Astrocyte of the cerebellum (primary cell): ENCODE results near the gene NAT10.
"Not testable (repeated sequence)": the region's sequence is repeated elsewhere in the genome, so short reads cannot be mapped to it uniquely, and the experiment has no call there.

Experiments used
- DNase-seq: peaks from one replicate; pipeline ENCODE4 v3.0.0-alpha.2; 2011; ENCODE audit warnings: low read depth
- H3K4me3 ChIP-seq: 2 replicates; pipeline ENCODE4 v1.5.1; 2011; ENCODE audit warnings: mild to moderate bottlenecking, low read depth, low read length, moderate library complexity
- CTCF ChIP-seq: IDR thresholded peaks from 2 replicates; pipeline ENCODE4 v1.5.1; 2012; ENCODE audit warnings: low read length, low read depth, moderate library complexity, mild to moderate bottlenecking; ENCODE audit errors: missing control alignments
- in situ Hi-C: cut with HindIII; loops from 2 replicates; pipeline ENCODE4 v1.10.0; 2017; ENCODE audit warnings: low sequenced_read_pairs

Gene NAT10

GRCh38 chr11:34105079-34105956 lies at the start of gene NAT10:
NAT10 (plus strand) TSS chr11:34105629; CDS start chr11:34108226, 2,597 bp downstream.
- H3K4me3 ChIP-seq: peak within 1 kb of the TSS; percentile 88
- TF ChIP-seq CTCF: peak; percentile 7
- peak; percentile 98 for DNase-seq
- in situ Hi-C loops: loop anchor here (5.0 kb wide), 1 partner anchor 42 kb away; no protein-coding TSS in a partner anchor

- no peak overlapping the region for H3K4me3 ChIP-seq
- TF ChIP-seq CTCF: no peak
These were observed 48.8 kb upstream of the NAT10 start for GRCh38 chr11:34056672-34057071.

GRCh38 chr11:34063061-34063795 lies 42.2 kb upstream of the NAT10 start:
- H3K4me3 ChIP-seq: no peak overlapping the region
- in situ Hi-C loops: no loop called here
- no peak for TF ChIP-seq CTCF
- DNase-seq: no peak

More at GRCh38 chr11:34056672-34057071, 48.8 kb upstream of the NAT10 start:
- DNase-seq: no peak
- in situ Hi-C loops: no loop called here

GRCh38 chr11:34064291-34064690 lies 41.1 kb upstream of the NAT10 start:
- in situ Hi-C loops: no loop called here
- TF ChIP-seq CTCF: no peak
- no peak for DNase-seq
- H3K4me3 ChIP-seq: no peak overlapping the region

- in situ Hi-C loops: no loop called here
- no peak for DNase-seq
- peak; percentile 28 for TF ChIP-seq CTCF
- H3K4me3 ChIP-seq: no peak overlapping the region
These were observed 39.8 kb upstream of the NAT10 start for GRCh38 chr11:34065505-34066203.

DNA sequence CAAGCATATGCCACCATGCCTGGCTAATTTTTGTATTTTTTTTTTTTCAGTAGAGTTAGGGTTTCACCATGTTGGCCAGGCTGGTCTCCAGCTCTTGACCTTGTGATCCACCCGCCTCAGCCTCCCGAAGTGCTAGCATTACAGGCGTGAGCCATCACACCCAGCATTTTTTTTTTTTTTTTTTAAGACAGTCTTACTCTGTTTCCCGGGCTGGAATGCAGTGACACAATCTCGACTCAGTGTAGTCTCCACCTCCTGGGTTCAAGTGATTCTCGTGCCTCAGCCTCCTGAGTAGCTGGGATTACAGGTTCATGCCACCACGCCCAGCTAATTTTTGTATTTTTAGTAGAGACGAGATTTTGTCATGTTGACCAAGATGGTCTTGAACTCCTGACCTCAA lies 38.7 kb upstream of the NAT10 start:
- in situ Hi-C loops, DNase-seq, H3K4me3 ChIP-seq: not testable (repeated sequence)
